Esophagus muscularis mucosa (tissue), 3 donors: ENCODE data around the gene TTBK1.
A peak's percentile ranks its signal among the peaks of the same experiment; 100 is the strongest.

Experiments
- CTCF ChIP-seq, 3 experiments: fragments of 200-600 bp in 2 of 3; fragments of 450-650 bp in 1 of 3; sonication (generic) in 2 of 3; IDR thresholded peaks; one replicate each; pipeline ENCODE4 v1.5.1; 2017 to 2019; ENCODE audit warnings: antibody characterized with exemption in 3 of 3, mild to moderate bottlenecking in 2 of 3, moderate library complexity in 1 of 3
- POLR2A ChIP-seq: fragments of 450-650 bp; IDR thresholded peaks from one replicate; pipeline ENCODE4 v1.6.1; 2017; ENCODE audit warnings: antibody characterized with exemption, moderate library complexity, mild to moderate bottlenecking, low read depth
- POLR2AphosphoS5 ChIP-seq, 2 donors: sonication (generic); formaldehyde crosslinking; IDR thresholded peaks; one replicate each; pipeline ENCODE4 v1.6.1; 2017; ENCODE audit warnings: antibody characterized with exemption in 2 of 2

DNA sequence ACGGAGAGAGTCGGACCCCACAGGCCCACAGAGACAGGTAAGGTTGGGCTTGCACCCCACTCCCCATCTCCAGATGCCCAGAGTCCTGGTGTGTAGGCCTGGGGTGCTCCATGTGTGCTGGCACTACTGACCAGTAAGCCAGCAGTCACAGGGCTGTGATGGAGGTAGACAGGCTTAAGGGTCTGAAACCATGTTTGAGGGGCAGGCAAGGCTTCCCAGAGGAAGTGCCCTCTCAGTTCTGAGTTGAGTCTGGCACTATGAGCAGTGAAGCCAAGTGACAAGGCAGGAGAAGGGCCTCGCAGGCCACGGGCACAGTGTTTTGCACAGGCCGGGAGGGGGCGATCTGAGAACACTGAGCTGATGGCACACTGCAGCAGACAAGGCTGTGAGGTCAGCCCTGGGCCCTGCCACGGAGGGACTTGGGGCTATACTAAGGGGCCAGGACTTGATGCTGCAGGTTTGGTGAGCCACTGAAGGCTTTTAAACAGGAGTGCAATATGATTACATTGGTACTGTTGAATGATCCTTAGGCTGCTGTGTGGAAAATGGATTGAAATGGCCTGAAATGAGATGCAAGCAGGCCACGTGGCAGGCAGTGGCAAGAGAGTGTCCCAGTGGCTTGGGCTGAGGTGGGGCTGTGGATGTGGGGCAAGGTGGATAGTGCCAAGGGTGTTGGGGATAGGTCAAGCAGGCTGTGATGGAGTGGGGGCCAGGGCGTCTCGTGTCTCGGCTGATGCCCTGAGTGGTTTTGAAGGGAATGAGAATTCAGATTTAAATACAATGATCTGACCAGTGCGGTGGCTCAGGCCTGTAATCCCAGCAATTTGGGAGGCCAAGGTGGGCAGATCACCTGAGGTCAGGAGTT, 20.3 kb downstream of the TTBK1 start:
- TF ChIP-seq POLR2AphosphoS5 (IDR thresholded peaks at IDR 0.05), result peak in 1 of 2 donors; percentile 31
- TF ChIP-seq CTCF (IDR thresholded peaks at IDR 0.05), result peak; percentile 66 to 84 (median 80)
- no peak for TF ChIP-seq POLR2A
